Measurements from ENCODE around the gene KCND3.

The KCND3 gene

DNA sequence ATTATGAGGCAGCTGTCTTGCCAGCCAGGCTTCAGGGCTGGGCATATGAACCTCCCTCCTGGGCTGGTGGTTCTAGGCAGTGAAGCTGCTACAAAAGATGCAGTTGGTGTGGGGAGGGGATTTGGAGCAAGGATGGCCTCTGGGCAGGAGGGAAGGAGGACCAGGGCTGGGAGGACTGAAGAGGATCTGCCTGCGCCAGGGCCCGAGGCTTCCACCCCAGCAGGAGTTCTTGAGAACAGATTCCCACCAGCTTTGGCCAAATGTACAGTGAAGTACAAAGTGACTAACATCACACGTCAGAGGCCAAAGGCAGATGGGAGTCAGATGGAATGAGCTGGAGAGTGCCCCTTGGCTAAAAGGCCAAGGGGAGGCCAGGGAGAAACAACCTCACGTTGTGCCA, 171.4 kb downstream of the KCND3 start:
- TF ChIP-seq, protein P1, sequence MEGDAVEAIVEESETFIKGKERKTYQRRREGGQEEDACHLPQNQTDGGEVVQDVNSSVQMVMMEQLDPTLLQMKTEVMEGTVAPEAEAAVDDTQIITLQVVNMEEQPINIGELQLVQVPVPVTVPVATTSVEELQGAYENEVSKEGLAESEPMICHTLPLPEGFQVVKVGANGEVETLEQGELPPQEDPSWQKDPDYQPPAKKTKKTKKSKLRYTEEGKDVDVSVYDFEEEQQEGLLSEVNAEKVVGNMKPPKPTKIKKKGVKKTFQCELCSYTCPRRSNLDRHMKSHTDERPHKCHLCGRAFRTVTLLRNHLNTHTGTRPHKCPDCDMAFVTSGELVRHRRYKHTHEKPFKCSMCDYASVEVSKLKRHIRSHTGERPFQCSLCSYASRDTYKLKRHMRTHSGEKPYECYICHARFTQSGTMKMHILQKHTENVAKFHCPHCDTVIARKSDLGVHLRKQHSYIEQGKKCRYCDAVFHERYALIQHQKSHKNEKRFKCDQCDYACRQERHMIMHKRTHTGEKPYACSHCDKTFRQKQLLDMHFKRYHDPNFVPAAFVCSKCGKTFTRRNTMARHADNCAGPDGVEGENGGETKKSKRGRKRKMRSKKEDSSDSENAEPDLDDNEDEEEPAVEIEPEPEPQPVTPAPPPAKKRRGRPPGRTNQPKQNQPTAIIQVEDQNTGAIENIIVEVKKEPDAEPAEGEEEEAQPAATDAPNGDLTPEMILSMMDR (IDR thresholded peaks at IDR 0.05; ENCODE audit: low read depth, low read length, missing control alignments): no peak
- H3K4me3 ChIP-seq (ENCODE audit: low read depth, low read length): no peak overlapping the region

DNA sequence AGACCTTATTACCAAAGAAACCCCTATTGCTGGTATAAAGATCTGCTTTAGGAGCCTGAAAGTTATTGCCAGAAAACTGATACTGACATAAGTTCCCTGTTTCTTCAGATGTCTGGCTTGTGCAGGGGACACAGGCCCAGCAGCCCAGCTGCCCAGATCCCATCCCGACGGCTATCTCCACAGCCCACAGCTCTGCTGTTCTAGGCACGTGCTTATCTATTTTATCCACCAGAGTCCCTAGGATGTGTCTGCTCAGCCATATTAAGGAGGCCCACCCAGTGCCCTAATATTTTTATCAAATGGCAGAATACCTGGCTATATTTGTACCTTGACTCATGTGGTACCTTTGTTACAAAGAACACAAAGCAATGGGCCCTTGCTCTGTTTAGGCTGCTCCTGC, 174.8 kb downstream of the KCND3 start:
- DNase-seq (ENCODE audit: low read depth): no peak
- TF ChIP-seq, protein P1 (IDR thresholded peaks at IDR 0.05; ENCODE audit: low read depth, low read length, missing control alignments): no peak

More for the DNA sequence above, 171.4 kb downstream of the KCND3 start:
- DNase-seq (ENCODE audit: low read depth): no peak

DNA sequence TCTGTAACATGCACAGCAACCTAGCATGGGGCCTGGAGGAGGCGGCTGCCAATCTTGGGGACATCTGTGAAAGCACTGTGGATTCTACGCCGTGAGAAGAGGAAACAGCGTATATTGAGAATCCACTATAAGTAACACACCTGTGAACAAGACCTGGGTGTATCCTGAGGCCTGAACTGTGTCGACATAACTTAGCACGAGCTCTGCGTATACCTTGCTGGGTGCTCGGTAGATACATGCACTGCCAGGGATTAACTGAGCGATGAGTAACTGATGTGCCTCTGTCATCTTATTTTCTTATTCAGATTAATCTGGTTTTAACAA, 175.2 kb downstream of the KCND3 start:
- no peak for DNase-seq (ENCODE audit: low read depth)
- H3K4me3 ChIP-seq (ENCODE audit: low read depth, low read length): no peak overlapping the region
- TF ChIP-seq, protein P1 (IDR thresholded peaks at IDR 0.05; ENCODE audit: low read depth, low read length, missing control alignments): no peak

More for the DNA sequence above, 174.8 kb downstream of the KCND3 start:
- no peak overlapping the region for H3K4me3 ChIP-seq (ENCODE audit: low read depth, low read length)

DNA sequence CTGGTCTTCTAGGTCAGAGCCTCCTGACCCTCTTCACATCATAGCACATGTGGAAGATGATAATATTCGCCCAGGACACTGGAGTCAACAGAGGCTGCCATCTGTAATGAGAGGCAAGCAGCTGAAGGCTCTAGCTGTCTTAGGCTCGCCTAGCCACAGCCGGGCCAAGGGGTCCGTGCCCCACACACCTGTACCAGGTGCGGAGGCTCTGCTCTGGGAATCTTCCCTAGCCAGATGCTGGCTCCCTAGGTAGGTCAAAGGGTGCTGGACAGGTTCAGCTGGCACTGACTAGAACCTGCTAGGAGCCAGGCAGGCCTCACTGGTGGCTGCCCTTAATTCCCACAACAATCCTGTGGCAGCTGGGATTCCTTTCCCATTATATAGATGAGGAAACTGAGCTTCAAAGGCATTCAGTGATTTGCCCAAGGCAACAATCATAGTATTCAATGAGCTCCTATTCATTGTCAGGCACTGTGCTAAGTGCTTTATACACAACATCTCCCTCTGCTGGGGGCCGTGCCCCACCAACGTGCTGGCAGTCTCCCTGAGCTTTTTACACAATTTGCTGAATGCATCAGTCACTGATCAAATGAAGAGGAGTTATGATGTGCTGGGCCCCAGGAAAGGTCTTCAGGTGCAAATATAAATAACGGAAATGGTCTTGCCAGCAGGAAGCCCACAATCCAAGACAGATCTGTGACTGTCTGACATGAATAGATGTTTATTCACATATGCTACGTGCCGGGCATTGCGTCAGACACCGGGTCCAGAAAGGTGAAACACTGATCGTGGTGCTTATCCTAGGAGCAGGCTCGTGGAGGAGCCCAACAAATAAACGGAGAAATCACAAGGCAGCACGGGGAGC, 175.8 kb downstream of the KCND3 start:
- no peak for DNase-seq (ENCODE audit: low read depth)
- TF ChIP-seq, protein P1 (IDR thresholded peaks at IDR 0.05; ENCODE audit: low read depth, low read length, missing control alignments): peak; percentile 23
- no peak overlapping the region for H3K4me3 ChIP-seq (ENCODE audit: low read depth, low read length)

DNA sequence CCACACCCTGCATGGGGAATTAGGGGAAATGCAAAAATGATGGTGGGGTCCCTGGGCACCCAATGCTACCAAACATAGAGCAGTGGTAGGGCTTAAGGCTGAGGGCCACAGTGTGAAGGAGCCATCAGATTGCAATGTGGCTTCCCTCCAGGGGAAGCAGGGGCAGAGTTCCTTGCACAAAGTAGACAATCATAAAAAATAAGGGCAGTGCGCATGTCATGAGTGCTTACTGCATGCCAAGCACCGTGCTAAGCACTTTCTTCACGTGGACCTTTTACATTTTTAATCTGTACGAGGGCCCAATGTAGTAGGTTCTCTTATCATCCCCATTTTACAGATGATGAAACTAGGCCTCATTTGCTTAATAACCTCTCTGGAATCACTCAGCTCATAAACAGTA, 177.2 kb downstream of the KCND3 start:
- DNase-seq (ENCODE audit: low read depth): no peak
- TF ChIP-seq, protein P1 (IDR thresholded peaks at IDR 0.05; ENCODE audit: low read depth, low read length, missing control alignments): no peak
- H3K4me3 ChIP-seq (ENCODE audit: low read depth, low read length): no peak overlapping the region

DNA sequence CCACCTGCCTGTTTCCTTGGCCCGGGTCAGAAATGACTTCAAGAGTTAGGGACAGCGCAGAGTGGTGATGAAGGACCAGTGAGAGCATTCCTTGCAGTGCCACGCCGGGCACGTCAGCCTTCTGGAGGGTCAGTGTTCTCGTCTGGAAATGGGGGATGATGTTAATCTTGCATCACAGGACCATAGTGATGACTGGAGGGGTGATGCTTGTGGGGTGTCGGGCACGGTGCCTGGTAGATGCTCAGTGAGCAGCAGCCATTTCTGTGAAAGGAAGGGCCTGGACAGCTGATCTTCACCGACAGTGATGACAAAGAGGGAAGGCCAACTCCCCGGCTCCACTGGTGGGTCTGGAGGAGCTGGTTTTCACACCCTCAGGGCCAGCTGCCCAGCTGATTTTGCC, 177.6 kb downstream of the KCND3 start:
- no peak overlapping the region for H3K4me3 ChIP-seq (ENCODE audit: low read depth, low read length)
- no peak for DNase-seq (ENCODE audit: low read depth)
- TF ChIP-seq, protein P1 (IDR thresholded peaks at IDR 0.05; ENCODE audit: low read depth, low read length, missing control alignments): no peak

DNA sequence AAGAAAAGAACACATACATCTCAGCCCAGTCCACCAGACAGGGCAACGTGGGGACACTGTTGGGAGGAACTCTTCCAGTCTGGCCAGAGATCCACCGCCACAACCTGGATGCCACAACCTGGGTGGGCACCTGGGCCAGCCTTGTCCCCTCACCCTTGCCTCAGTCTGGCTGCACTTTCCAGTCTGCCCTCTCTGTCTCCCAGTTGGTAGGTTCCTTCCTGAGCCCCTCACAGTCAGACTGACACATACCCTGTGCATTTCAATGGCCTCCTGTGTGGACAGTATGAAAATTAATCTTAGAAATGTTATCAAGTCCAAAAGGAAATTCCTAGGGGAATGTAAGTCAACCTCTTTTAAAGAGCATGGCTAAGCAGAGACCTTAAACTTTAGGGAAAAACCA, 184.2 kb downstream of the KCND3 start:
- DNase-seq (ENCODE audit: low read depth): no peak
- TF ChIP-seq, protein P1 (IDR thresholded peaks at IDR 0.05; ENCODE audit: low read depth, low read length, missing control alignments): no peak
- no peak overlapping the region for H3K4me3 ChIP-seq (ENCODE audit: low read depth, low read length)
